GM21529 (cell line): ENCODE results near the gene TOMM5.
"Not testable (repeated sequence)": the region's sequence is repeated elsewhere in the genome, so short reads cannot be mapped to it uniquely, and the experiment has no call there.

Source experiments
- ATAC-seq: cut with Tn5 transposase; IDR thresholded peaks from one replicate; pipeline ENCODE4 v1.9.1; 2021; ENCODE audit not compliant: unreplicated experiment

Gene TOMM5

GRCh38 chr9:37611961-37612360, 19.6 kb upstream of the TOMM5 start:
- no peak for ATAC-seq

- ATAC-seq, result no peak
Measured at GRCh38 chr9:37611014-37611413, 18.6 kb upstream of the TOMM5 start.

- ATAC-seq, result no peak
Measured at GRCh38 chr9:37609735-37610397, 17.5 kb upstream of the TOMM5 start.

- ATAC-seq, result no peak
Measured at GRCh38 chr9:37608250-37608649, 15.9 kb upstream of the TOMM5 start.

GRCh38 chr9:37604296-37604695, 11.9 kb upstream of the TOMM5 start:
- ATAC-seq, result no peak

- ATAC-seq, result no peak
Measured at GRCh38 chr9:37602817-37603216, 10.4 kb upstream of the TOMM5 start.

- not testable (repeated sequence) for ATAC-seq
Measured at GRCh38 chr9:37602061-37602460, 9.7 kb upstream of the TOMM5 start.

GRCh38 chr9:37596504-37596903, 4.1 kb upstream of the TOMM5 start:
- no peak for ATAC-seq

GRCh38 chr9:37593883-37594448, 1.6 kb upstream of the TOMM5 start:
- no peak for ATAC-seq

GRCh38 chr9:37587521-37587920, 4.9 kb downstream of the TOMM5 start:
- no peak for ATAC-seq

- no peak for ATAC-seq
Measured at GRCh38 chr9:37583522-37584121, 8.8 kb downstream of the TOMM5 start.

- no peak for ATAC-seq
Measured at GRCh38 chr9:37582548-37583157, 9.7 kb downstream of the TOMM5 start.

- peak; percentile 69 for ATAC-seq
Measured at GRCh38 chr9:37575921-37576721, 16.3 kb downstream of the TOMM5 start, which contains the start of gene FBXO10. TSS of gene FBXO10 (minus strand) at chr9:37576380. CDS start at chr9:37541768, 34,612 bp downstream.

GRCh38 chr9:37575511-37575914, 16.9 kb downstream of the TOMM5 start:
- peak; percentile 58 for ATAC-seq

- ATAC-seq, result no peak
Measured at GRCh38 chr9:37575001-37575400, 17.4 kb downstream of the TOMM5 start.

GRCh38 chr9:37574241-37574721, 18.1 kb downstream of the TOMM5 start:
- ATAC-seq, result no peak

GRCh38 chr9:37571282-37571681, 21.1 kb downstream of the TOMM5 start:
- ATAC-seq, result no peak

GRCh38 chr9:37566716-37567115, 25.7 kb downstream of the TOMM5 start:
- ATAC-seq, result no peak

GRCh38 chr9:37565661-37566618, 26.5 kb downstream of the TOMM5 start:
- ATAC-seq, result peak; percentile 77

- ATAC-seq, result no peak
Measured at GRCh38 chr9:37564916-37565315, 27.5 kb downstream of the TOMM5 start.
